ENCODE data around the gene STPG1.

DNA sequence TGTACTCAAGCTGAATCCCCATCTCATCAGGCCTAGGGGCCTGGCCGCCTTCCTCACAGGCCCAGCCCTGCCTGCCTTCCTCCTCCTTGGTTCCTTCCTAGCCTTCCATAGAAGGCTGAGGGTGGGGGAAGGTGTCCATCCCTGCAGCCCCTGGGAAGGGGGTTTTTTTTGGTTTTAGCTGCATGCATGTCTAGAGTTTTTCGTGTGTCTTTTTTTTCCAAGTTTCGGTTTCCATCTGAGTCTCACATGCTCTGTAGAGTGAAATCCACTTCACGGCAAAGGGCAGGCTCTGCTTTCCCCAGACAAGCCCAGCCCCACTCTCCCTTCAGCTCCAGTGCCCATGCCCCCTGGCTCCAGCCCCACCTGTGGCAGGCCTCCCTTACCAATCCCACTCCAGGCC lies 62.3 kb downstream of the STPG1 start:
- TF ChIP-seq MXD1 (CRISPR knock-in tag; IDR thresholded peaks at IDR 0.05; ENCODE audit: borderline replicate concordance, poor library complexity, severe bottlenecking) (no peak), ERF (CRISPR knock-in tag; IDR thresholded peaks at IDR 0.05) (no peak), SMARCA4 (IDR thresholded peaks at IDR 0.05) (no peak), TAF1 (IDR thresholded peaks at IDR 0.05; ENCODE audit: control insufficient read depth, extremely low read depth, insufficient read depth, low read length, severe bottlenecking) (no peak), POLR2A (conservative IDR thresholded peaks at IDR 0.05) (no peak), SNIP1 (IDR thresholded peaks at IDR 0.05; ENCODE audit: low read depth) (no peak)
